HPDE6-E6E7 (cell line): ENCODE results near the gene RIPOR3.
"Not testable (repeated sequence)": the region's sequence is repeated elsewhere in the genome, so short reads cannot be mapped to it uniquely, and the experiment has no call there.

Experiments used
- DNase-seq: peaks from one replicate; pipeline ENCODE4 v3.0.0; 2011; ENCODE audit warnings: missing footprints; ENCODE audit errors: extremely low spot score

RIPOR3 gene

GRCh38 chr20:50607850-50608749, 83.2 kb downstream of the RIPOR3 start:
- no peak for DNase-seq

- no peak for DNase-seq
Measured at GRCh38 chr20:50607436-50607835, 83.9 kb downstream of the RIPOR3 start.

- no peak for DNase-seq
Measured at GRCh38 chr20:50605136-50605535, 86.2 kb downstream of the RIPOR3 start.

GRCh38 chr20:50604451-50604850, 86.9 kb downstream of the RIPOR3 start:
- no peak for DNase-seq

- DNase-seq: no peak
Measured at GRCh38 chr20:50602432-50603088, 88.8 kb downstream of the RIPOR3 start.

- DNase-seq: no peak
Measured at GRCh38 chr20:50601511-50602431, 89.6 kb downstream of the RIPOR3 start.

DNA sequence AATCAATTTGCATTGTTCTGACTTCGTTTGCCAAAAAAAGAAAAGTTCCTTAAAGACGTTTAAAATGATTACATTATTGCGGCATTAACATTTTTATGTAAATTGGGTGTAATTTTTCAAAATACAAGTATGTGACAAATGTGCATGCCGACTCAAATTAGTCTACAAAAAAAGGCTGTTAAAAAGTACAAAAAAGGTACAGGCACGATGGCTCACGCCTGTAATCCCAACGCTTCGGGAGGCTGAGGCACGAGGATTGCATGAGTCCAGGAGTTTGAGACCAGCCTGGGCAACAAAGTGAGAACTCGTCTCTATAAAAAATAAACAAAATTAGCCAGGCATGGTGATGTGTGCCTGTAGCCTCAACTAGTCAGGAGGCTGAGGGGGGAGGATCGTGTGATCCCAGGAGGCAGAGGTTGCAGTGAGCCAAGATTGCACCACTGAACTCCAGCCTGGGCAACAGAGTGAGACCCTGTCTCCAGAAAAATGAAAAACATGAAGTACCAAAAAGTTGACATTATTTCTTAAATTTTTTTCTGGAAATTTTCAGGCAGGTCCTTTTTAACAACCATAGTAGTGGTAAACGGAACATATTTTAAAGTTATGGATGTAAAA, 91.0 kb downstream of the RIPOR3 start:
- no peak for DNase-seq

DNA sequence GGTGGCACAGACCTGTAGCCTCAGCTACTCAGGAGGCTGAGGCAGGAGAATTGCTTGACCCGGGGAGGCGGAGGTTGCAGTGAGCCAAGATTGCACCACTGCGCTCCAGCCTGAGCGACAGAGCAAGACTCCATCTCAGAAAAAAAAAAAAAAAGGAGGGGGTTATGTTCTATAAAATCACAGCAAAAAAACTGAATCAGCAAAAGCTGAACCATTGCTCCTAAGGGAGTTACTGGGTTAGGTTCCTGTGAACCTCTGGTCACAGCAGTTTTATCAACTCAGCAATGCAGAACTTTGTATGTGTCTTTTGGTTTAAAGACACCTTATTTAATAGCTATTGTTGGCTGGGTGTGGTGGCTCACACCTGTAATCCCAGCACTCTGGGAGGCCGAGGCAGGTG, 92.6 kb downstream of the RIPOR3 start:
- DNase-seq: not testable (repeated sequence)

DNA sequence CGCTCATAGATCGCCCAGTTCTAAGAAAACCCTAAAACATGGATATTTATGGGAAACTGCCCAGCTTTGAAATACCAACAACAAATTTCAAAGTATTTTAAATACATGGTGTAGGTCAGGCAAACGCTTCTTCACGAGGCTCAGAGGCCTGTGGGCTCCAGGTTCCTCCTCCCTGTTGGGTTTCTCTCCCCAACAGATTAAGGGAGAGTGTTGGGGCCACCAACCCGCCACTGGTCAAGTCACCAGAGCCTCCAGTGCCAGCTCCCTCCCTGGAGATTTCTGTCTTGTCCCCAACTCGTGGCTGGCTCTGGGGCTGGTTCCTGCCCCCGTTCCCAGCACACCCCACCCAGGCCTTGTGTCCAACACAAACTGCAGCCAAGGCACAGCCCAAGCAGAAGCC, 93.3 kb downstream of the RIPOR3 start:
- DNase-seq: no peak

- DNase-seq: no peak
Measured at GRCh38 chr20:50597406-50597969, 93.9 kb downstream of the RIPOR3 start.

DNA sequence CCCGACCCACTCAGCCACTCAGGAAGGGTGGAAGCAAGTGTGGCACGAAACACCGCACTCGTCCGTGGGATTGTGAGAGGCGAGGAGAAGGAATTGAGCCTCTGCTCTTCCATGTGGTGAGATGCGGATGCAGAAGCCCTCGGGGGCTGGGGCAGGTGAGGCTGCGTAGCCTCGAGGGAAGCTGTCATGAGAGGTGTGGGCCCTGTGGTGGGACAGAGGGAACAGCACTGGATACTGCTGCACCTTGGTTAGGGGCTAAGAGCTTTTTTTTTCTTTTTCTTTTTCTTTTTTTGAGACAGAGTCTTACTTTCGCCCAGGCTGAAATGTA, 94.7 kb downstream of the RIPOR3 start:
- DNase-seq: no peak

DNA sequence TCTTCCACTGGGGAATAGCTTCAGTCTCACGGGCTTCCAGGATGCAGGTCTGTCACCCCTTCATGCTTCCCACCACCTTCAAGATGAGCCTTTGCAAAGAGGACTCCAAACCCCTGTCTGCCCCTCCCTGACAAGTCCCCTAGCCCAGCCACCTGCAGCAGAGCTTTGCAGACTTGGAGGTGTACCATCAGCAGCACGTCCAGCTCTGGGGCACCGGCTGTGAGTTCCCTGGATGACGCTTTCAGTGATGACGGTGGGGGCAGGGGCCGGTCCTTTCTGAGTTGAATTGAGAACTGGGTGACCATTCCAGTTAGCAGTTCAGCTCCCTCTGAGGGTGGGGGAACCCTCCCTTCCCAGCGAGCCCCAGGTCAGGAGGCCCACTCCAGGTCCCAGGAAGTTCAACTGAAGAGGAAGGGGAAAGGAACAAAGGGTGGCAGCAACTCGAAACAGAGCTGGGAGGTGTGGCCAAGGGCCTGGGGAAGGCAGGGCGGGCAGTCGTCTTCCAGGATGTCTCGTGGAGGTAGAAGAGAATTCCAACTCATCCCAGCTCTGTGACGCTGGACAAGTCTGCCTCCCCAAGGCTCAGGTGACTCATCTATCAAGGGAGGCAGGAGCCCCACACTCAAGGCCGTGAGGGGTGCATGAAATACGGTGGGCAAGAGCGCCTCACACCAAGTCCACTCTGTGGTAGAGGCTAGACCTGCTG, 95.2 kb downstream of the RIPOR3 start:
- DNase-seq: no peak

DNA sequence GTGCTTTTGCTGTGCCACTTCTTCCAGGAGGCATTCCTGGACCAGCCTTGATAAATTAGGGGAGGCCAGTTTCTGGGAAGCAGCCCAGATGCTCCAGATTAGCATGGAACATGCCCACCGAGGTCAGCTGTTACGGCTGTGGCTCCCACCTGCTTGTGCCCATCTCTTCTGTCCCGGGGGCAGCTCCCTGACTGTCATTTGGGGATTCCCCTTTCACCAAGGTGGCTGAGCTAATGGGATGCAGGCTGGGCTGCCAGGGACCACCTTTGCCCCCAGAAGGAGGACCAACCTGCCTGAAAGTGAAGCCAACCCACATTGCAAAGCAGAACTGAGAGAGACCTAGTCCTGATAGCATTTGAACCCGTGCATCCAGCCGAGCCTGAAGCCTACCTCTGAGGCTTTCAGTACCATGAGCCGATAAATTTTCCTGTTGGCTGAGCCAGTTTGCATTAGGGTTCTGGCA, 95.9 kb downstream of the RIPOR3 start:
- no peak for DNase-seq

- no peak for DNase-seq
Measured at GRCh38 chr20:50594591-50595432, 96.5 kb downstream of the RIPOR3 start.

GRCh38 chr20:50594231-50594590, 97.1 kb downstream of the RIPOR3 start:
- no peak for DNase-seq

- no peak for DNase-seq
Measured at GRCh38 chr20:50593005-50593335, 98.4 kb downstream of the RIPOR3 start.

GRCh38 chr20:50592282-50593004, 98.9 kb downstream of the RIPOR3 start:
- no peak for DNase-seq

GRCh38 chr20:50591233-50591852, 100.0 kb downstream of the RIPOR3 start:
- DNase-seq: no peak

GRCh38 chr20:50590348-50590664, 101.0 kb downstream of the RIPOR3 start:
- no peak for DNase-seq
